Kasumi-1 (cell line): ENCODE results near the gene PTK7.

Experiments used
- DNase-seq, 2 experiments: peaks; one replicate each; lab custom pipeline; 2025; lab: John Stamatoyannopoulos, UW

The PTK7 gene

GRCh38 chr6:43086022-43086658, 10.0 kb downstream of the PTK7 start:
- no peak for DNase-seq

GRCh38 chr6:43088654-43089056, 12.5 kb downstream of the PTK7 start:
- DNase-seq = no peak

- DNase-seq = no peak
Observed at GRCh38 chr6:43089467-43089866, 13.4 kb downstream of the PTK7 start.

- DNase-seq = no peak
Observed at GRCh38 chr6:43089874-43090558, 13.9 kb downstream of the PTK7 start.

GRCh38 chr6:43090559-43090956, 14.4 kb downstream of the PTK7 start:
- no peak for DNase-seq

GRCh38 chr6:43091020-43091419, 14.9 kb downstream of the PTK7 start:
- no peak for DNase-seq

- no peak for DNase-seq
Observed at GRCh38 chr6:43091436-43091991, 15.4 kb downstream of the PTK7 start.

- no peak for DNase-seq
Observed at GRCh38 chr6:43092635-43093034, 16.5 kb downstream of the PTK7 start.

GRCh38 chr6:43093436-43094289, 17.5 kb downstream of the PTK7 start:
- DNase-seq = no peak

GRCh38 chr6:43095939-43096338, 19.8 kb downstream of the PTK7 start:
- DNase-seq = no peak

GRCh38 chr6:43096451-43097097, 20.5 kb downstream of the PTK7 start:
- no peak for DNase-seq

GRCh38 chr6:43097098-43097489, 21.0 kb downstream of the PTK7 start:
- DNase-seq = no peak

GRCh38 chr6:43097502-43097901, 21.4 kb downstream of the PTK7 start:
- no peak for DNase-seq

GRCh38 chr6:43101497-43101896, 25.4 kb downstream of the PTK7 start:
- DNase-seq = no peak

- DNase-seq = no peak
Observed at GRCh38 chr6:43103253-43103876, 27.3 kb downstream of the PTK7 start.

- no peak for DNase-seq
Observed at GRCh38 chr6:43105538-43106222, 29.6 kb downstream of the PTK7 start.

GRCh38 chr6:43107344-43108062, 31.4 kb downstream of the PTK7 start:
- no peak for DNase-seq

GRCh38 chr6:43113431-43114260, 37.5 kb downstream of the PTK7 start:
- DNase-seq = no peak

GRCh38 chr6:43115365-43115764, 39.3 kb downstream of the PTK7 start:
- no peak for DNase-seq
